Measurements from ENCODE around the gene CCDC24. TPM values are rescaled to one million over a fixed set of nuclear protein-coding genes. Genes with fewer than 3 reads are reported as not detected.
A peak's percentile ranks its signal among the peaks of the same experiment; 100 is the strongest.

Gene CCDC24
- total and polyA plus RNA-seq, 9 of the 15 experiments (the other 6 are each of a cell fraction or from before 2014, with no cell fraction given) = 0.31 to 4.5 (median 1.5) TPM

DNA sequence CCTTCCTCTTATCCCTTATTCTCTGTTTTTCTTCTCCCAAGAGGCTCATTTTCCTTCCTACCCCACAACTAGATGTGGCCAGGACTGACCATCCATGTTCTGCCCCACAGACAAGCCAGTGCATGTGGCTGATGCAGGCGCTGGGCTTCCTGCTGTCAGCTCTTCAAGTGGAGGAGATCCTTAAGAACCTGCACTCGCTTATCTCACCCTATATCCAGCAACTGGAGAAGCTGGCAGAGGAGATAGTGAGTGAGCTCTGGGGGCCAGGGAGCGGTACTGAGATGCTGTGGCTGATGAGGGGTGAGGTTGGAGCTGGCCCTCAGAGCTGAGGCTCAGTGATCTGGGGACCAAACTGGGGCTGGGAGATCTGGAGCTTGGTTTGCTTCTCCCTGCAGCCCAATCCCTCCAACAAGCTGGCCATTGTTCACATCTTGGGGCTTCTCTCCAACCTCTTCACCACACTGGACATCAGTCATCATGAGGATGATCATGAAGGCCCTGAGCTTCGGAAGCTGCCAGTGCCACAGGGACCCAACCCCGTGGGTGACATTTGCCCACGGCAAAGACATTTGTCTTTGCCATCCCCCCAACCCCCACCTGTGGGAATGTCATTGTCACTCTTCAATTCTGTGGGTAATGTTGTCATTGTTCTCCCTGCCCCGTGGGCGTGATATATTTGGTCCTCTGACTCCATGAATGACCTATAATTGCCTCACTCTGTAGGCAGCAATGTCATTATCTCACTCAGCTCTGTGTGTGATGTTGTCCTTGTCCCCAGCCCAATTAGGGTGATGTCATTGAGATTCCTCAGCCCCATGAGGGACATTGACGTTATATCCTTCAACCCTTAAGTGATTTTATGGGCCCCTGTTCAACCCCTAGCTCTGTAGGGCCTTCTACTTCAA is 32.8 kb upstream of the CCDC24 start (continued):
- TF ChIP-seq, protein P1, sequence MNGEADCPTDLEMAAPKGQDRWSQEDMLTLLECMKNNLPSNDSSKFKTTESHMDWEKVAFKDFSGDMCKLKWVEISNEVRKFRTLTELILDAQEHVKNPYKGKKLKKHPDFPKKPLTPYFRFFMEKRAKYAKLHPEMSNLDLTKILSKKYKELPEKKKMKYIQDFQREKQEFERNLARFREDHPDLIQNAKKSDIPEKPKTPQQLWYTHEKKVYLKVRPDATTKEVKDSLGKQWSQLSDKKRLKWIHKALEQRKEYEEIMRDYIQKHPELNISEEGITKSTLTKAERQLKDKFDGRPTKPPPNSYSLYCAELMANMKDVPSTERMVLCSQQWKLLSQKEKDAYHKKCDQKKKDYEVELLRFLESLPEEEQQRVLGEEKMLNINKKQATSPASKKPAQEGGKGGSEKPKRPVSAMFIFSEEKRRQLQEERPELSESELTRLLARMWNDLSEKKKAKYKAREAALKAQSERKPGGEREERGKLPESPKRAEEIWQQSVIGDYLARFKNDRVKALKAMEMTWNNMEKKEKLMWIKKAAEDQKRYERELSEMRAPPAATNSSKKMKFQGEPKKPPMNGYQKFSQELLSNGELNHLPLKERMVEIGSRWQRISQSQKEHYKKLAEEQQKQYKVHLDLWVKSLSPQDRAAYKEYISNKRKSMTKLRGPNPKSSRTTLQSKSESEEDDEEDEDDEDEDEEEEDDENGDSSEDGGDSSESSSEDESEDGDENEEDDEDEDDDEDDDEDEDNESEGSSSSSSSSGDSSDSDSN (IDR thresholded peaks at IDR 0.05; ENCODE audit: borderline replicate concordance in 1 of 2, low read depth in 2 of 2, low read length in 2 of 2) = 0 out of 4 replicates have a peak, but pooled peaks of 1 of the 2 experiments have one; percentile 78
- peak; percentile 31; the same call in 1 of the 2 replicates for TF ChIP-seq EP300 (IDR thresholded peaks at IDR 0.05; ENCODE audit: low read length)
- TF ChIP-seq DPF2 (IDR thresholded peaks at IDR 0.05) = peak; percentile 57
- peak; percentile 77 for TF ChIP-seq TAL1 (IDR thresholded peaks at IDR 0.05)
- TF ChIP-seq, protein P2, sequence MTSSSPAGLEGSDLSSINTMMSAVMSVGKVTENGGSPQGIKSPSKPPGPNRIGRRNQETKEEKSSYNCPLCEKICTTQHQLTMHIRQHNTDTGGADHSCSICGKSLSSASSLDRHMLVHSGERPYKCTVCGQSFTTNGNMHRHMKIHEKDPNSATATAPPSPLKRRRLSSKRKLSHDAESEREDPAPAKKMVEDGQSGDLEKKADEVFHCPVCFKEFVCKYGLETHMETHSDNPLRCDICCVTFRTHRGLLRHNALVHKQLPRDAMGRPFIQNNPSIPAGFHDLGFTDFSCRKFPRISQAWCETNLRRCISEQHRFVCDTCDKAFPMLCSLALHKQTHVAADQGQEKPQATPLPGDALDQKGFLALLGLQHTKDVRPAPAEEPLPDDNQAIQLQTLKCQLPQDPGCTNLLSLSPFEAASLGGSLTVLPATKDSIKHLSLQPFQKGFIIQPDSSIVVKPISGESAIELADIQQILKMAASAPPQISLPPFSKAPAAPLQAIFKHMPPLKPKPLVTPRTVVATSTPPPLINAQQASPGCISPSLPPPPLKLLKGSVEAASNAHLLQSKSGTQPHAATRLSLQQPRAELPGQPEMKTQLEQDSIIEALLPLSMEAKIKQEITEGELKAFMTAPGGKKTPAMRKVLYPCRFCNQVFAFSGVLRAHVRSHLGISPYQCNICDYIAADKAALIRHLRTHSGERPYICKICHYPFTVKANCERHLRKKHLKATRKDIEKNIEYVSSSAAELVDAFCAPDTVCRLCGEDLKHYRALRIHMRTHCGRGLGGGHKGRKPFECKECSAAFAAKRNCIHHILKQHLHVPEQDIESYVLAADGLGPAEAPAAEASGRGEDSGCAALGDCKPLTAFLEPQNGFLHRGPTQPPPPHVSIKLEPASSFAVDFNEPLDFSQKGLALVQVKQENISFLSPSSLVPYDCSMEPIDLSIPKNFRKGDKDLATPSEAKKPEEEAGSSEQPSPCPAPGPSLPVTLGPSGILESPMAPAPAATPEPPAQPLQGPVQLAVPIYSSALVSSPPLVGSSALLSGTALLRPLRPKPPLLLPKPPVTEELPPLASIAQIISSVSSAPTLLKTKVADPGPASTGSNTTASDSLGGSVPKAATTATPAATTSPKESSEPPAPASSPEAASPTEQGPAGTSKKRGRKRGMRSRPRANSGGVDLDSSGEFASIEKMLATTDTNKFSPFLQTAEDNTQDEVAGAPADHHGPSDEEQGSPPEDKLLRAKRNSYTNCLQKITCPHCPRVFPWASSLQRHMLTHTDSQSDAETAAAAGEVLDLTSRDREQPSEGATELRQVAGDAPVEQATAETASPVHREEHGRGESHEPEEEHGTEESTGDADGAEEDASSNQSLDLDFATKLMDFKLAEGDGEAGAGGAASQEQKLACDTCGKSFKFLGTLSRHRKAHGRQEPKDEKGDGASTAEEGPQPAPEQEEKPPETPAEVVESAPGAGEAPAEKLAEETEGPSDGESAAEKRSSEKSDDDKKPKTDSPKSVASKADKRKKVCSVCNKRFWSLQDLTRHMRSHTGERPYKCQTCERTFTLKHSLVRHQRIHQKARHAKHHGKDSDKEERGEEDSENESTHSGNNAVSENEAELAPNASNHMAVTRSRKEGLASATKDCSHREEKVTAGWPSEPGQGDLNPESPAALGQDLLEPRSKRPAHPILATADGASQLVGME (CRISPR knock-in tag; IDR thresholded peaks at IDR 0.05) = peak; percentile 70; the same call in 1 of the 2 replicates
- TF ChIP-seq NCOR1 (IDR thresholded peaks at IDR 0.05) = peak; percentile 67
- TF ChIP-seq RCOR1 (IDR thresholded peaks at IDR 0.05; ENCODE audit: borderline replicate concordance in 1 of 2, low read depth in 2 of 2, low read length in 2 of 2) = peak in 1 of 2 experiments; percentile 78; a peak in 1 of 4 replicates
- TF ChIP-seq, protein P3, sequence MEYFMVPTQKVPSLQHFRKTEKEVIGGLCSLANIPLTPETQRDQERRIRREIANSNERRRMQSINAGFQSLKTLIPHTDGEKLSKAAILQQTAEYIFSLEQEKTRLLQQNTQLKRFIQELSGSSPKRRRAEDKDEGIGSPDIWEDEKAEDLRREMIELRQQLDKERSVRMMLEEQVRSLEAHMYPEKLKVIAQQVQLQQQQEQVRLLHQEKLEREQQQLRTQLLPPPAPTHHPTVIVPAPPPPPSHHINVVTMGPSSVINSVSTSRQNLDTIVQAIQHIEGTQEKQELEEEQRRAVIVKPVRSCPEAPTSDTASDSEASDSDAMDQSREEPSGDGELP (CRISPR knock-in tag; IDR thresholded peaks at IDR 0.05; ENCODE audit: borderline replicate concordance) = peak; percentile 38; the same call in 1 of the 2 replicates
- 0 out of 2 replicates have a peak, but pooled peaks have one; percentile 24 for TF ChIP-seq EGR1 (conservative IDR thresholded peaks at IDR 0.05)
- peak; percentile 21 for TF ChIP-seq NEUROD1 (IDR thresholded peaks at IDR 0.05; ENCODE audit: borderline replicate concordance, low read depth, low read length, partially characterized antibody)
- TF ChIP-seq ZBTB7A (IDR thresholded peaks at IDR 0.05; ENCODE audit: borderline replicate concordance, control insufficient read depth, low read depth, low read length) = no peak
- TF ChIP-seq TEAD4 (IDR thresholded peaks at IDR 0.05; ENCODE audit: low read length) = peak; percentile 77
- TF ChIP-seq TEAD4 (CRISPR knock-in tag; IDR thresholded peaks at IDR 0.05; ENCODE audit: borderline replicate concordance) = no peak
- peak; percentile 81 for TF ChIP-seq CBFA2T3 (IDR thresholded peaks at IDR 0.05)
- no peak for TF ChIP-seq ZNF253 (CRISPR knock-in tag; conservative IDR thresholded peaks at IDR 0.05)
- TF ChIP-seq, protein P4, sequence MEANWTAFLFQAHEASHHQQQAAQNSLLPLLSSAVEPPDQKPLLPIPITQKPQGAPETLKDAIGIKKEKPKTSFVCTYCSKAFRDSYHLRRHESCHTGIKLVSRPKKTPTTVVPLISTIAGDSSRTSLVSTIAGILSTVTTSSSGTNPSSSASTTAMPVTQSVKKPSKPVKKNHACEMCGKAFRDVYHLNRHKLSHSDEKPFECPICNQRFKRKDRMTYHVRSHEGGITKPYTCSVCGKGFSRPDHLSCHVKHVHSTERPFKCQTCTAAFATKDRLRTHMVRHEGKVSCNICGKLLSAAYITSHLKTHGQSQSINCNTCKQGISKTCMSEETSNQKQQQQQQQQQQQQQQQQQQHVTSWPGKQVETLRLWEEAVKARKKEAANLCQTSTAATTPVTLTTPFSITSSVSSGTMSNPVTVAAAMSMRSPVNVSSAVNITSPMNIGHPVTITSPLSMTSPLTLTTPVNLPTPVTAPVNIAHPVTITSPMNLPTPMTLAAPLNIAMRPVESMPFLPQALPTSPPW (CRISPR knock-in tag; IDR thresholded peaks at IDR 0.05) = peak; percentile 44; the same call in 1 of the 2 replicates
